ENCODE data around the gene TBCK.

DNA sequence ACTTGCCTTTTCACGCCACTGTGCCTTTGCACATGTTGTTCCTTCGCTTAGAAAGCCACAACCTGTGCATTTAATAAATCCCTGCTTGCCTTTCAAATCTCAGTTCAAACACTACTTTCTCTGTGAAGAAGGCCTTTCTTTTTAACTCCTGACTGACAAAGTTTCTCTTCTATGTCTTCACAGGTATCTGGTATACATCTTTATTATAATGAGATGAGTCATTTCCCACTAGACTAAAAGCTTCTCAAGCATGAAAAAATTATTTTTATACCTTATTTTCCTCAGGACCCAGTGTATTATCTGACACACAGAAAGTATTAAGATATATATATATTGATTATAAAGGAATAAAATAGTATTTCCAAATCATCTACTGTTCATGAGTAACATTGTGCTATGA, 189.9 kb downstream of the TBCK start:
- TF ChIP-seq EZH2 (IDR thresholded peaks at IDR 0.05; ENCODE audit: low read length): no peak
- TF ChIP-seq, protein P1, sequence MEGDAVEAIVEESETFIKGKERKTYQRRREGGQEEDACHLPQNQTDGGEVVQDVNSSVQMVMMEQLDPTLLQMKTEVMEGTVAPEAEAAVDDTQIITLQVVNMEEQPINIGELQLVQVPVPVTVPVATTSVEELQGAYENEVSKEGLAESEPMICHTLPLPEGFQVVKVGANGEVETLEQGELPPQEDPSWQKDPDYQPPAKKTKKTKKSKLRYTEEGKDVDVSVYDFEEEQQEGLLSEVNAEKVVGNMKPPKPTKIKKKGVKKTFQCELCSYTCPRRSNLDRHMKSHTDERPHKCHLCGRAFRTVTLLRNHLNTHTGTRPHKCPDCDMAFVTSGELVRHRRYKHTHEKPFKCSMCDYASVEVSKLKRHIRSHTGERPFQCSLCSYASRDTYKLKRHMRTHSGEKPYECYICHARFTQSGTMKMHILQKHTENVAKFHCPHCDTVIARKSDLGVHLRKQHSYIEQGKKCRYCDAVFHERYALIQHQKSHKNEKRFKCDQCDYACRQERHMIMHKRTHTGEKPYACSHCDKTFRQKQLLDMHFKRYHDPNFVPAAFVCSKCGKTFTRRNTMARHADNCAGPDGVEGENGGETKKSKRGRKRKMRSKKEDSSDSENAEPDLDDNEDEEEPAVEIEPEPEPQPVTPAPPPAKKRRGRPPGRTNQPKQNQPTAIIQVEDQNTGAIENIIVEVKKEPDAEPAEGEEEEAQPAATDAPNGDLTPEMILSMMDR (optimal IDR thresholded peaks at IDR 0.05 in 1 of 3, IDR thresholded peaks at IDR 0.05 in 1 of 3, conservative IDR thresholded peaks at IDR 0.05 in 1 of 3; ENCODE audit: extremely low read depth in 1 of 3, insufficient read depth in 2 of 3, low read length in 3 of 3): no peak
